GM12878 (cell line): ENCODE data around the gene AASDHPPT. TPM values are rescaled to one million over a fixed set of nuclear protein-coding genes. Genes with fewer than 3 reads are reported as not detected.

ENCODE experiments used
- ATAC-seq: fragments of 200-7000 bp; cut with Tn5 transposase; 3 replicates; pipeline ENCODE4 v1.9.1; 2020; ENCODE audit warnings: mild to moderate bottlenecking, moderate library complexity
- BruUV-seq: library from RNA; stranded (reverse); fragments of 400-500 nt; replicated peaks from 2 replicates; lab custom pipeline; 2021; lab: Mats Ljungman, UMichigan
- CTCF ChIA-PET: fragments of 300-600 bp; sonication (Branson Sonifier 250); formaldehyde crosslinking; extraction: SDS; loops from one replicate; lab custom pipeline; 2021; ENCODE audit warnings: inconsistent platforms; lab: Yijun Ruan, JAX
- POLR2A ChIA-PET: fragments of 350-600 bp; formaldehyde crosslinking; extraction: SDS; loops from one replicate; lab custom pipeline; 2021; ENCODE audit warnings: inconsistent platforms; lab: Charles Lee
- RAD21 ChIA-PET: fragments of 300-600 bp; sonication (Branson Sonifier 250); formaldehyde crosslinking; loops from one replicate; lab custom pipeline; 2023; ENCODE audit warnings: antibody characterized with exemption; ENCODE audit not compliant: unreplicated experiment; lab: Charles Lee
- SMC1A ChIA-PET: fragments of 300-600 bp; sonication (Branson Sonifier 250); formaldehyde crosslinking; loops from one replicate; lab custom pipeline; 2023; ENCODE audit not compliant: unreplicated experiment, uncharacterized antibody; lab: Charles Lee
- DNase-seq: peaks from one replicate; pipeline ENCODE4 v3.0.0-alpha.2; 2011; ENCODE audit warnings: low read depth, low spot score
- FAIRE-seq: peaks from 3 replicates; lab custom pipeline; 2011; peaks lifted over from hg19 to GRCh38; lab: Jason Lieb, UNC
- H2AFZ ChIP-seq: 2 replicates; pipeline ENCODE4 v1.6.0; 2011; ENCODE audit warnings: low read depth, low read length, control low read depth; ENCODE audit not compliant: control insufficient read depth
- H3K27ac ChIP-seq: 2 replicates; pipeline ENCODE4 v1.5.1; 2011; ENCODE audit warnings: control low read depth; ENCODE audit not compliant: control insufficient read depth, insufficient read depth
- H3K27me3 ChIP-seq, 2 experiments: replicated peaks in 1 of 2; 2 replicates each; pipeline versions ENCODE4 v1.6.0 to v1.6.1; 2011; ENCODE audit warnings: low read length in 1 of 2; ENCODE audit not compliant: control insufficient read depth in 2 of 2, insufficient read depth in 2 of 2
- H3K36me3 ChIP-seq, 2 experiments: 2 replicates each; pipeline ENCODE4 v1.5.1; 2011; ENCODE audit warnings: low read length in 1 of 2; ENCODE audit not compliant: control insufficient read depth in 2 of 2, insufficient read depth in 2 of 2
- H3K4me1 ChIP-seq: 2 replicates; pipeline ENCODE4 v1.6.1; 2011; ENCODE audit warnings: mild to moderate bottlenecking, low read length, moderate library complexity, mixed read lengths; ENCODE audit not compliant: control insufficient read depth, insufficient read depth
- H3K4me2 ChIP-seq: 2 replicates; pipeline ENCODE4 v1.6.0; 2011; ENCODE audit warnings: control low read depth; ENCODE audit not compliant: control insufficient read depth, insufficient read depth
- H3K4me3 ChIP-seq: fragments of 200-600 bp; sonication (generic); 2 replicates; pipeline ENCODE4 v1.5.1; 2016
- H3K79me2 ChIP-seq: 2 replicates; pipeline ENCODE4 v1.6.0; 2011; ENCODE audit warnings: low read length; ENCODE audit not compliant: control insufficient read depth, insufficient read depth
- H3K9ac ChIP-seq: 2 replicates; pipeline ENCODE4 v1.8.0; 2011; ENCODE audit warnings: low read length, control low read depth, mixed read lengths; ENCODE audit not compliant: control insufficient read depth, insufficient read depth
- H3K9me3 ChIP-seq: replicated peaks from 3 replicates; pipeline ENCODE4 v1.5.1; 2011; ENCODE audit warnings: mild to moderate bottlenecking, low read length; ENCODE audit not compliant: control insufficient read depth, insufficient read depth
- H4K20me1 ChIP-seq: 2 replicates; pipeline ENCODE4 v1.6.0; 2011; ENCODE audit not compliant: control insufficient read depth, insufficient read depth
- BACH1 ChIP-seq: fragments of 450-650 bp; IDR thresholded peaks from 2 replicates; pipeline ENCODE4 v1.6.1; 2017; ENCODE audit warnings: mild to moderate bottlenecking, borderline replicate concordance
- EGR1 ChIP-seq, 2 experiments: IDR thresholded peaks; 1 replicate in 1 of 2; 2 replicates in 1 of 2; pipeline ENCODE4 v1.6.1; 2011 to 2012; ENCODE audit warnings: low read depth in 2 of 2, low read length in 2 of 2, borderline replicate concordance in 1 of 2, mild to moderate bottlenecking in 1 of 2, moderate library complexity in 1 of 2
- PRDM15 ChIP-seq: fragments of 450-650 bp; formaldehyde crosslinking; IDR thresholded peaks from 2 replicates; pipeline ENCODE4 v1.4.0; 2020; ENCODE audit warnings: mild to moderate bottlenecking, moderate library complexity
- SIN3A ChIP-seq: IDR thresholded peaks from 2 replicates; pipeline ENCODE4 v1.6.1; 2012; ENCODE audit warnings: low read depth, low read length, improper control_type of control experiment
- SMAD5 ChIP-seq: IDR thresholded peaks from 2 replicates; pipeline ENCODE4 v1.6.1; 2016; ENCODE audit warnings: antibody characterized with exemption, low read depth
- WRNIP1 ChIP-seq: IDR thresholded peaks from 2 replicates; pipeline ENCODE4 v1.6.1; 2011; ENCODE audit warnings: low read depth, low read length, improper control_type of control experiment, borderline replicate concordance
- WGBS: methylation state at CpG from one replicate; pipeline ENCODE4 v1.1.6; 2016; ENCODE audit warnings: low lambda C conversion rate; ENCODE audit not compliant: insufficient replicate concordance, insufficient coverage; ENCODE audit errors: missing lambda C conversion rate; 5-methylcytosine and 5-hydroxymethylcytosine counted together
- in situ Hi-C: fragments of 300-500 bp; cut with MboI; formaldehyde crosslinking; loops from 9 replicates; pipeline ENCODE4 v1.14.3; 2018; ENCODE audit warnings: mixed read lengths
- intact Hi-C: fragments of 100-400 bp; cut with micrococcal nuclease; formaldehyde crosslinking; loops from one replicate; pipeline ENCODE4 v1.14.2; 2022; ENCODE audit not compliant: unreplicated experiment
- polyA plus RNA-seq, 11 experiments: library from polyadenylated mRNA; depleted of rRNA in 4 of 11; unstranded in 6 of 11; stranded (reverse) in 5 of 11; fragments of >200 nt; fragmentation: Nextera tagmentation in 4 of 11; fragmentation: Illumina TruSeq in 1 of 11; extraction: Ambion mirVana in 4 of 11; extraction: Trizol in 1 of 11; gene quantifications; 1 replicate in 1 of 11; 2 replicates in 10 of 11; pipeline versions ENCODE4 v1.2.1 to v1.2.3, GENCODE V29; 2011 to 2016; ENCODE audit warnings: inconsistent platforms in 2 of 11, missing spikeins in 2 of 11, low read depth in 1 of 11
- total RNA-seq, 4 experiments: library from RNA; depleted of rRNA in 3 of 4; stranded (reverse); fragments of >200 nt in 3 of 4; fragmentation: Illumina TruSeq in 1 of 4; extraction: Trizol in 1 of 4; gene quantifications; 2 replicates each; pipeline versions ENCODE4 v1.2.1 to v1.2.3, GENCODE V29; 2013 to 2021

AASDHPPT gene
- total and polyA plus RNA-seq, 10 of the 15 experiments (the other 5 are each of a cell fraction or from before 2014, with no cell fraction given), result 37.3 to 92.6 (median 50.5) TPM

- TF ChIP-seq PRDM15 (CRISPR knock-in tag) (no peak), WRNIP1 (no peak), BACH1 (no peak), SMAD5 (no peak)
Measured at GRCh38 chr11:106101370-106101769, 23.9 kb downstream of the AASDHPPT start (continued).

DNA sequence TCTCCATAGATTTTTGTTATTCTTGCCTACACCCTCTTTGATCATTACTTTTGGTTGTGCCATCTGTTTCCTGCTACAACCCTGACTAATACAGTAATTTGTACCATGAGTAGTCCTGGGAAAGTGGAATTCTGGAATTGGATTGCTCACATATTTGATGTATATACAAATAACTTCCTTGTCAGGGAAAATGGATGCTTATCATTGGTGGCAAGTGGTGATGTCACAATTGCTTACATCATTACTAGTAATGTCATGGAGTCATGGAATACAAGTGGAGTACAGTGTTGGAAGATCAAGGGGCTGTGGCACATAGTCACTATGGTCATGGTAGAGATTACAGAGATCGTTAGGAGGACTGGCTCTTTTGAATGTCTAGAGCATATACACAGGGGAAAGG lies 24.4 kb downstream of the AASDHPPT start:
- no peak for FAIRE-seq
- intact Hi-C loops, result no loop called here
- no peak for TF ChIP-seq EGR1 (IDR thresholded peaks at IDR 0.05; ENCODE audit: borderline replicate concordance in 1 of 2, low read depth in 2 of 2, low read length in 2 of 2)
- no peak for TF ChIP-seq SIN3A
- TF ChIP-seq, all 136 proteins: peak for 0
- ChIA-PET SMC1A (interaction anchor here (0.7 to 2.8 kb wide), 2 partner anchors 11 to 16 kb away, joined by 3 to 14 read pairs; no protein-coding TSS in a partner anchor), CTCF (no interaction called here), POLR2A (no interaction called here), RAD21 (no interaction called here)
- no peak overlapping the region for H3K4me3 ChIP-seq
- H3K79me2 ChIP-seq, result no peaks in the 10 kb centered on the region
- DNase-seq (no peak), ATAC-seq (no peak)
- H3K36me3 ChIP-seq, result peaks cover 0 to 3% of the 10 kb centered on the region in 2 experiments; a peak in 1 of 4 replicates
- no peak overlapping the region for H3K4me2 ChIP-seq
- H3K4me1 ChIP-seq, result no peaks in the 10 kb centered on the region
- H4K20me1 ChIP-seq, result no peaks in the 10 kb centered on the region
- H2AFZ ChIP-seq, result no peak overlapping the region
- no peak overlapping the region for H3K9ac ChIP-seq
- WGBS, result 50% methylated on average over 1 of the region's 1 CpG
- H3K9me3 ChIP-seq, result no peaks in the 10 kb centered on the region
- H3K27me3 ChIP-seq, result no peaks in the 10 kb centered on the region
- no TSS peak for BruUV-seq
- in situ Hi-C loops, result no loop called here
- H3K27ac ChIP-seq, result no peak overlapping the region
